Stomach (tissue), 4 donors: ENCODE results near the gene HUS1.

Source experiments
- EP300 ChIP-seq: sonication (generic); formaldehyde crosslinking; IDR thresholded peaks from one replicate; pipeline ENCODE4 v1.6.1; 2017; ENCODE audit warnings: antibody characterized with exemption
- POLR2A ChIP-seq, 4 donors: fragments of 450-650 bp; IDR thresholded peaks; one replicate each; pipeline ENCODE4 v1.6.1; 2016; ENCODE audit warnings: antibody characterized with exemption in 4 of 4, control low read depth in 2 of 4, mild to moderate bottlenecking in 1 of 4, moderate library complexity in 1 of 4
- POLR2AphosphoS5 ChIP-seq, 3 donors: sonication (generic); formaldehyde crosslinking; IDR thresholded peaks; one replicate each; pipeline ENCODE4 v1.6.1; 2016; ENCODE audit warnings: antibody characterized with exemption in 3 of 3
- TF ChIP-seq, protein P1 (sequence below), 7 experiments: fragments of 450-650 bp in 4 of 7; fragments of 200-600 bp in 3 of 7; sonication (generic) in 3 of 7; IDR thresholded peaks; one replicate each; pipeline ENCODE4 v1.5.1; 2016 to 2019; ENCODE audit warnings: antibody characterized with exemption in 7 of 7, control low read depth in 2 of 7, mild to moderate bottlenecking in 1 of 7

- TF ChIP-seq POLR2A (IDR thresholded peaks at IDR 0.05) (no peak), EP300 (no peak), POLR2AphosphoS5 (IDR thresholded peaks at IDR 0.05) (no peak)
- TF ChIP-seq, protein P1, sequence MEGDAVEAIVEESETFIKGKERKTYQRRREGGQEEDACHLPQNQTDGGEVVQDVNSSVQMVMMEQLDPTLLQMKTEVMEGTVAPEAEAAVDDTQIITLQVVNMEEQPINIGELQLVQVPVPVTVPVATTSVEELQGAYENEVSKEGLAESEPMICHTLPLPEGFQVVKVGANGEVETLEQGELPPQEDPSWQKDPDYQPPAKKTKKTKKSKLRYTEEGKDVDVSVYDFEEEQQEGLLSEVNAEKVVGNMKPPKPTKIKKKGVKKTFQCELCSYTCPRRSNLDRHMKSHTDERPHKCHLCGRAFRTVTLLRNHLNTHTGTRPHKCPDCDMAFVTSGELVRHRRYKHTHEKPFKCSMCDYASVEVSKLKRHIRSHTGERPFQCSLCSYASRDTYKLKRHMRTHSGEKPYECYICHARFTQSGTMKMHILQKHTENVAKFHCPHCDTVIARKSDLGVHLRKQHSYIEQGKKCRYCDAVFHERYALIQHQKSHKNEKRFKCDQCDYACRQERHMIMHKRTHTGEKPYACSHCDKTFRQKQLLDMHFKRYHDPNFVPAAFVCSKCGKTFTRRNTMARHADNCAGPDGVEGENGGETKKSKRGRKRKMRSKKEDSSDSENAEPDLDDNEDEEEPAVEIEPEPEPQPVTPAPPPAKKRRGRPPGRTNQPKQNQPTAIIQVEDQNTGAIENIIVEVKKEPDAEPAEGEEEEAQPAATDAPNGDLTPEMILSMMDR (IDR thresholded peaks at IDR 0.05), result no peak
Measured at GRCh38 chr7:47915616-47915976, 63.8 kb downstream of the HUS1 start.
